K562 (cell line): ENCODE results near the gene ABHD14A. TPM values are rescaled to one million over a fixed set of nuclear protein-coding genes. Genes with fewer than 3 reads are reported as not detected.

Experiments
- BRD9 ChIP-seq: fragments of 450-650 bp; IDR thresholded peaks from 2 replicates; pipeline ENCODE4 v1.6.1; 2018; ENCODE audit warnings: low read depth; ENCODE audit not compliant: partially characterized antibody
- FOXJ2 ChIP-seq: fragments of 200-800 bp; sonication (Bioruptor generic); IDR thresholded peaks from 2 replicates; pipeline ENCODE4 v1.6.1; 2016; ENCODE audit warnings: missing genetic modification characterization, missing compliant biosample characterization
- FOXP1 ChIP-seq: sonication (generic); formaldehyde crosslinking; IDR thresholded peaks from 2 replicates; pipeline ENCODE4 v1.8.0; 2022; ENCODE audit warnings: mild to moderate bottlenecking, missing genetic modification reagents
- HBP1 ChIP-seq: fragments of 450-650 bp; formaldehyde crosslinking; IDR thresholded peaks from 2 replicates; pipeline ENCODE4 v1.4.0; 2022; ENCODE audit warnings: missing genetic modification characterization
- HMBOX1 ChIP-seq: sonication (generic); IDR thresholded peaks from 2 replicates; pipeline ENCODE4 v1.6.1; 2016
- LARP7 ChIP-seq: fragments of 450-650 bp; IDR thresholded peaks from 2 replicates; pipeline ENCODE4 v1.6.1; 2016
- MTA1 ChIP-seq: fragments of 450-650 bp; IDR thresholded peaks from 2 replicates; pipeline ENCODE4 v1.6.1; 2017; ENCODE audit warnings: borderline replicate concordance
- PTRF ChIP-seq: fragments of 450-650 bp; IDR thresholded peaks from 2 replicates; pipeline ENCODE4 v1.6.1; 2016; ENCODE audit warnings: mild to moderate bottlenecking, missing genetic modification characterization, missing compliant biosample characterization
- RFX5 ChIP-seq: IDR thresholded peaks from 2 replicates; pipeline ENCODE4 v1.6.1; 2011; ENCODE audit warnings: low read depth, mild to moderate bottlenecking, improper control_type of control experiment, low read length
- SLC30A9 ChIP-seq: fragments of 250-450 bp; sonication (Bioruptor Pico); IDR thresholded peaks from 2 replicates; pipeline ENCODE4 v1.8.0; 2022; ENCODE audit warnings: mild to moderate bottlenecking, moderate library complexity
- TCF3 ChIP-seq: sonication (generic); formaldehyde crosslinking; IDR thresholded peaks from 2 replicates; pipeline ENCODE4 v1.4.0; 2020; ENCODE audit warnings: mild to moderate bottlenecking, missing genetic modification reagents
- ZBTB1 ChIP-seq: sonication (generic); formaldehyde crosslinking; IDR thresholded peaks from 2 replicates; pipeline ENCODE4 v1.8.1; 2023; ENCODE audit warnings: missing genetic modification reagents, low read depth, mild to moderate bottlenecking, borderline replicate concordance
- ZC3H4 ChIP-seq: sonication (generic); formaldehyde crosslinking; IDR thresholded peaks from 2 replicates; pipeline ENCODE4 v1.9.0; 2021; ENCODE audit warnings: missing genetic modification reagents, borderline replicate concordance
- ZNF740 ChIP-seq, 3 experiments: fragments of 200-800 bp in 1 of 3; sonication (Bioruptor generic) in 1 of 3; sonication (generic) in 1 of 3; formaldehyde crosslinking in 1 of 3; IDR thresholded peaks; 2 replicates each; pipeline versions ENCODE4 v1.6.1 to v1.8.0; 2016 to 2022; ENCODE audit warnings: mild to moderate bottlenecking in 2 of 3, missing compliant biosample characterization in 2 of 3, missing genetic modification characterization in 2 of 3, missing genetic modification reagents in 1 of 3
- polyA plus RNA-seq, 8 experiments: library from polyadenylated mRNA; depleted of rRNA in 4 of 8; stranded (reverse) in 5 of 8; unstranded in 3 of 8; fragments of >200 nt; fragmentation: Nextera tagmentation in 2 of 8; fragmentation: Illumina TruSeq in 1 of 8; extraction: Ambion mirVana in 2 of 8; extraction: Trizol in 1 of 8; gene quantifications; 2 replicates each; pipeline versions ENCODE4 v1.2.1 to v1.2.3, GENCODE V29; 2011 to 2014; ENCODE audit warnings: inconsistent platforms in 1 of 8, missing spikeins in 1 of 8
- total RNA-seq, 7 experiments: library from RNA; depleted of rRNA in 6 of 7; stranded (reverse); fragments of >200 nt in 6 of 7; fragmentation: Illumina TruSeq in 2 of 7; extraction: Trizol in 2 of 7; gene quantifications; 2 replicates each; pipeline versions ENCODE4 v1.2.1 to v1.2.3, GENCODE V29; 2011 to 2021; ENCODE audit warnings: low replicate concordance in 1 of 7
- TF ChIP-seq, protein P1 (sequence below): fragments of 450-650 bp; IDR thresholded peaks from 2 replicates; pipeline ENCODE4 v1.6.1; 2017; ENCODE audit warnings: antibody characterized with exemption, mild to moderate bottlenecking
- TF ChIP-seq, protein P2 (sequence below): fragments of 250-450 bp; sonication (Bioruptor Pico); IDR thresholded peaks from 2 replicates; pipeline ENCODE4 v1.4.0; 2020

ABHD14A gene
- total and polyA plus RNA-seq, 9 of the 15 experiments (the other 6 are each of a cell fraction or from before 2014, with no cell fraction given): 0.90 to 10.5 (median 8.3) TPM

DNA sequence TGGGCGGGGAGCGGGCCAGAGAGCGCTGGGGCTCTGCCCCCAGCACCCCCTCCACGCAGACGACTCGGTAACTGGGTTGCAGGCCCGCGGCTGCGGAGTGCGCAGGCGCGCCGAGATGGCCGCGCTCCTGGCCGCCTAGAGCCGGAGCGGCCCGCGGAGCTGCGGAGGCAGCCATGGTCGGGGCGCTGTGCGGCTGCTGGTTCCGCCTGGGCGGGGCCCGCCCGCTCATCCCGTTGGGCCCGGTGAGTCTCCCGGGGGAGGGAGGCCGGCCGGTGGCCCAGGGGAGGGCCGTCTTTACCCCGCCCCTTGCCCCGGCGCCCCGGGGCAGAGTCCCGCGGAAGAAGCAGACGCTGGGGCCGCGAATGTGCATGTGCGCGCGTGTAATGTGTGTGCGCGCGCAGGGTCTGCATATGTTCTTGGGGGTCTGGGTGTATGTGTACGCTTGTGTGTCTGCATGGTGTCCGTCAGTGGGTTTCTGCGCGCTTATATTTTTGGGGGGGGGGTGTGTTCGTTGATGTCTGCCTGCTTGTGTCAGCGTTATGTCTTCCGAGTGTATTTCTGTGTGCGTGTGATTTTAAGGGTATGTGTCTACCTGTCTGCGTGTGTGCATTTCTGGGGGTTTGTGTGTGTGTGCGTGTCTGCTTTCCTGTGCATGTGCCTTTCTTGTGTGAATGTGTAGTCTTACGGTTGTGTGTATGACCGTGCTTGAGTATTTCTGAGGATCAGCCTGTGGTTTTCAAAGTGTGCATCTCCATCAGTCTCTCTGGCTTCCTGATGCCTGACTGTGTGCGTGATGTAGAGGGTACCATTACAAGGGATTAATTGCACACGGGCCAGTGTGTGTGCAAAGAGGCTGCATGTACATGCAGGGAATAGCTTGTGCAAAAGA lies at the start of gene ABHD14A (continued):
- TF ChIP-seq, protein P1, sequence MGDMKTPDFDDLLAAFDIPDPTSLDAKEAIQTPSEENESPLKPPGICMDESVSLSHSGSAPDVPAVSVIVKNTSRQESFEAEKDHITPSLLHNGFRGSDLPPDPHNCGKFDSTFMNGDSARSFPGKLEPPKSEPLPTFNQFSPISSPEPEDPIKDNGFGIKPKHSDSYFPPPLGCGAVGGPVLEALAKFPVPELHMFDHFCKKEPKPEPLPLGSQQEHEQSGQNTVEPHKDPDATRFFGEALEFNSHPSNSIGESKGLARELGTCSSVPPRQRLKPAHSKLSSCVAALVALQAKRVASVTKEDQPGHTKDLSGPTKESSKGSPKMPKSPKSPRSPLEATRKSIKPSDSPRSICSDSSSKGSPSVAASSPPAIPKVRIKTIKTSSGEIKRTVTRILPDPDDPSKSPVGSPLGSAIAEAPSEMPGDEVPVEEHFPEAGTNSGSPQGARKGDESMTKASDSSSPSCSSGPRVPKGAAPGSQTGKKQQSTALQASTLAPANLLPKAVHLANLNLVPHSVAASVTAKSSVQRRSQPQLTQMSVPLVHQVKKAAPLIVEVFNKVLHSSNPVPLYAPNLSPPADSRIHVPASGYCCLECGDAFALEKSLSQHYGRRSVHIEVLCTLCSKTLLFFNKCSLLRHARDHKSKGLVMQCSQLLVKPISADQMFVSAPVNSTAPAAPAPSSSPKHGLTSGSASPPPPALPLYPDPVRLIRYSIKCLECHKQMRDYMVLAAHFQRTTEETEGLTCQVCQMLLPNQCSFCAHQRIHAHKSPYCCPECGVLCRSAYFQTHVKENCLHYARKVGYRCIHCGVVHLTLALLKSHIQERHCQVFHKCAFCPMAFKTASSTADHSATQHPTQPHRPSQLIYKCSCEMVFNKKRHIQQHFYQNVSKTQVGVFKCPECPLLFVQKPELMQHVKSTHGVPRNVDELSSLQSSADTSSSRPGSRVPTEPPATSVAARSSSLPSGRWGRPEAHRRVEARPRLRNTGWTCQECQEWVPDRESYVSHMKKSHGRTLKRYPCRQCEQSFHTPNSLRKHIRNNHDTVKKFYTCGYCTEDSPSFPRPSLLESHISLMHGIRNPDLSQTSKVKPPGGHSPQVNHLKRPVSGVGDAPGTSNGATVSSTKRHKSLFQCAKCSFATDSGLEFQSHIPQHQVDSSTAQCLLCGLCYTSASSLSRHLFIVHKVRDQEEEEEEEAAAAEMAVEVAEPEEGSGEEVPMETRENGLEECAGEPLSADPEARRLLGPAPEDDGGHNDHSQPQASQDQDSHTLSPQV: 0 out of 2 replicates have a peak, but pooled peaks have one; percentile 41
- TF ChIP-seq ZNF740 (CRISPR knock-in tag; IDR thresholded peaks at IDR 0.05): no peak
- no peak for TF ChIP-seq ZNF740 (tag; IDR thresholded peaks at IDR 0.05)
- TF ChIP-seq SLC30A9 (CRISPR knock-in tag): no peak
- no peak for TF ChIP-seq FOXJ2 (tag)
- 0 out of 2 replicates have a peak, but pooled peaks have one; percentile 61 for TF ChIP-seq LARP7
- no peak for TF ChIP-seq BRD9
- no peak for TF ChIP-seq ZBTB1 (CRISPR knock-in tag)
- TF ChIP-seq, protein P2, sequence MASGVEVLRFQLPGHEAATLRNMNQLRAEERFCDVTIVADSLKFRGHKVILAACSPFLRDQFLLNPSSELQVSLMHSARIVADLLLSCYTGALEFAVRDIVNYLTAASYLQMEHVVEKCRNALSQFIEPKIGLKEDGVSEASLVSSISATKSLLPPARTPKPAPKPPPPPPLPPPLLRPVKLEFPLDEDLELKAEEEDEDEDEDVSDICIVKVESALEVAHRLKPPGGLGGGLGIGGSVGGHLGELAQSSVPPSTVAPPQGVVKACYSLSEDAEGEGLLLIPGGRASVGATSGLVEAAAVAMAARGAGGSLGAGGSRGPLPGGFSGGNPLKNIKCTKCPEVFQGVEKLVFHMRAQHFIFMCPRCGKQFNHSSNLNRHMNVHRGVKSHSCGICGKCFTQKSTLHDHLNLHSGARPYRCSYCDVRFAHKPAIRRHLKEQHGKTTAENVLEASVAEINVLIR (CRISPR knock-in tag): no peak
- TF ChIP-seq FOXP1 (CRISPR knock-in tag): no peak
- no peak for TF ChIP-seq PTRF (tag)
- peak; percentile 81; the same call in 1 of the 2 replicates for TF ChIP-seq HBP1 (CRISPR knock-in tag)
- TF ChIP-seq ZC3H4 (CRISPR knock-in tag): no peak
- no peak for TF ChIP-seq MTA1
- no peak for TF ChIP-seq TCF3 (CRISPR knock-in tag)
- no peak for TF ChIP-seq HMBOX1
- no peak for TF ChIP-seq RFX5
